Measurements from ENCODE around the gene CALHM5. TPM values are rescaled to one million over a fixed set of nuclear protein-coding genes. Genes with fewer than 3 reads are reported as not detected.

The CALHM5 gene
- total and polyA plus RNA-seq, 9 of the 15 experiments (the other 6 are each of a cell fraction or from before 2014, with no cell fraction given) = under 0.01 to 0.05 (median 0.02) TPM; not detected in 2

GRCh38 chr6:116492331-116493067, 18.9 kb upstream of the CALHM5 start (continued):
- TF ChIP-seq MXD1 (CRISPR knock-in tag; IDR thresholded peaks at IDR 0.05; ENCODE audit: borderline replicate concordance, poor library complexity, severe bottlenecking) = no peak
- no peak for TF ChIP-seq CGGBP1 (CRISPR knock-in tag; IDR thresholded peaks at IDR 0.05)
- TF ChIP-seq RUNX1 (IDR thresholded peaks at IDR 0.05; ENCODE audit: low read depth) = no peak
- no peak for TF ChIP-seq ZNF778 (CRISPR knock-in tag; IDR thresholded peaks at IDR 0.05)
- peak; percentile 73 for TF ChIP-seq CEBPG (CRISPR knock-in tag; IDR thresholded peaks at IDR 0.05)
- TF ChIP-seq CEBPG (tag; conservative IDR thresholded peaks at IDR 0.05 in 1 of 2, IDR thresholded peaks at IDR 0.05 in 1 of 2) = peak in 1 of 2 experiments; percentile 79; a peak in 3 of 4 replicates
- 0 out of 2 replicates have a peak, but pooled peaks have one; percentile 45 for TF ChIP-seq CREB1 (IDR thresholded peaks at IDR 0.05)
- TF ChIP-seq CREB1 (CRISPR knock-in tag; IDR thresholded peaks at IDR 0.05) = no peak
- no peak for TF ChIP-seq TCF7 (IDR thresholded peaks at IDR 0.05; ENCODE audit: borderline replicate concordance)
- TF ChIP-seq PCBP1 (IDR thresholded peaks at IDR 0.05; ENCODE audit: low read depth, low read length, poor library complexity, severe bottlenecking) = no peak
- TF ChIP-seq ZNF253 (CRISPR knock-in tag; conservative IDR thresholded peaks at IDR 0.05) = no peak
- TF ChIP-seq RBM22 (IDR thresholded peaks at IDR 0.05; ENCODE audit: low read depth, low read length, poor library complexity, severe bottlenecking) = no peak
- no peak for TF ChIP-seq CBX1 (IDR thresholded peaks at IDR 0.05; ENCODE audit: low read depth)
- TF ChIP-seq CSDE1 (IDR thresholded peaks at IDR 0.05) = no peak
- peak; percentile 71; the same call in 1 of the 2 replicates for TF ChIP-seq HMBOX1 (IDR thresholded peaks at IDR 0.05)
- no peak for TF ChIP-seq NBN (IDR thresholded peaks at IDR 0.05; ENCODE audit: low read depth)
- TF ChIP-seq ELF1 (tag; IDR thresholded peaks at IDR 0.05) = no peak
